GM19438 (cell line): ENCODE measurements around the gene IGF1.
"Not testable (repeated sequence)": the region's sequence is repeated elsewhere in the genome, so short reads cannot be mapped to it uniquely, and the experiment has no call there.

Experiments
- ATAC-seq: cut with Tn5 transposase; IDR thresholded peaks from one replicate; pipeline ENCODE4 v1.9.1; 2021; ENCODE audit warnings: low read depth; ENCODE audit not compliant: unreplicated experiment

Gene IGF1

DNA sequence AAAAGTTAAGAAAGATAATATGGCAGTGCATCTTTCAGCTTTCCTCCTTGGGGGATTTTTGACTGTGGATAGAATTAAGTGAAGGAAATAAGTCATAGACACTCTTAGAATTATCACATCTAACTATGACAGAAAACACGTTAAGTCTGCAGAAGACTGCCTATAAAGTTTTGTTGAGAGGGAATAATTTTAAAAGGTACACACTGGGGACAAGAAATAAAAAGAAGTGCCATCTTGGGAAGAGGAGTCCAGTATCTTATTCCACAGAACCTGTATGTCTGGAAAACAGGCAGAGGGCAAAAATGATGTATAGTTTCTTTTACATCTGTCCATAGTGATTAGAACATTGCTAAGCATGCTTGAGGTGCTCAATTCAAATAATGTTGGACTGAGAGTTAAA lies 80.7 kb downstream of the IGF1 start:
- no peak for ATAC-seq

DNA sequence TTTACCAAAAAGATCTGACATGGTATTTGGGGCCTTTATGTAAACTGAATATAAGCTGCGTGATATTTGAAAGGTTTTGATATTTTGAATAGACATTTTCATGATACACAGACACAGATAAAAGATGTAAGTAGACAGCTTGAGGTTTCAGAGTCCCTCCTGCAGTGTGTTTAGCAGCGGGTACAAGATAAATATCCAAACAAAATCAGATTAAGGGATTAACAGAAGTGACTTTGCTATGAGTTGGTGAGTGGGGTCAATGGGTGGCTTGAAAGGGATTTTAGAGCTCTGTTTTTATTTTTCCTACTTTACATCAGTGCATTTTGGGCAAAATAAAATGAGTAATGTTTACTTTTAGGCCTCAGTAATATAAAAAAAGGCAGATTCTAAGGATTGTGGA lies 84.1 kb downstream of the IGF1 start:
- ATAC-seq = no peak

DNA sequence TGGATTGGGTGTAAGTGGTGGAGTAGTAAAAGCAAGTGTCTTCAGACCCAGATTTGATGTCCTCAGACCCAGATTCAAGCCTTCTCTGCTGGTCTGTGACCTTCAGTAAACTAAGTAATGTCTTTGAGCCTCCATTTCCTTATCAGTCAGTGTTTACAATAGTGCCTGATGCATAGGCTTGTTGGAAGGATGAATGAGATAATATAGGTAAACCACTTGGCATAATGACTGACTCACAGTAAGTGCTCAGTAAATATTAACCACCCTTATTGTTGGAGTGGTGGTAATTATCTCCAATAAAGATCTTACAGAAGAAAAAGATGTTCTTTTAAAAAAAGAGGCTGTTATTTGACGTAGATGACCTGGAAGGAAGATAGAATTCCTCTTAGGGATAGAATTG lies 86.2 kb downstream of the IGF1 start:
- ATAC-seq = no peak

DNA sequence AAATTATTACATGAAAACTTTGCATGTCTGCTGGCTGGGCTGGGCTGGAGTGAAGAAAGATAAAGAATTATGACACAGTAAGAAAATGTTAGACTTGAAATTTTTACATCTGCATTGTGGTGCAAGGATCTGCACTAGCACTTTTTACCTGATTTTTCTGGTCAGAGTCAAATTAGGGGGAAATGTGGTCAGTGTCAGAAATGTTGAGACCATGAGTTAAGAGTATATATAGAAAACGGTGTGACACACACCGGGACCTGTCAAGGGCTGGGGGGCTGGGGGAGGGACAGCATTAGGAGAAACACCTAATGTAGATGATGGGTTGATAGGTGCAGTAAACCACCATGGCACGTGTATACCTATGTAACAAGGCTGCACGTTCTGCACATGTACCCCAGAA lies 90.3 kb downstream of the IGF1 start:
- no peak for ATAC-seq

DNA sequence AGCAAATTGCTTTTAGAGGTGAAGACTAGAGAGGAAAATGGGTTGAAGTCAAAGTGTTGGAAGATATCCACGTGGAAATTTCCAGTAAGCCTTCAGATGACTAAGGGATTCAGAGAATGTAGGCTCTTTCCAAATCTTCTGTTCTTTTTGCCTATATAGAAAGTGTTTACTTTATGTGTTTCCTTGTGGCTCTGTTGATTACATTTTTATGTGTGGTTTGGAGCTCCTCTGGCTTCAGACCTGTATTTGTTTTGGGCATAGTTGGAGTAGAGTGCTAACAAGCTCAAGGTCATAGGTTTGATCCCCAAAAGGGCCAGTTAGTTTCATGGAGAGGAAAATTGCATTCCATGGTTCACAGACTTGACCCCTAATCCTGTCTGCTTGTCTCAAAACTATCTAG lies 91.9 kb downstream of the IGF1 start:
- ATAC-seq = no peak

DNA sequence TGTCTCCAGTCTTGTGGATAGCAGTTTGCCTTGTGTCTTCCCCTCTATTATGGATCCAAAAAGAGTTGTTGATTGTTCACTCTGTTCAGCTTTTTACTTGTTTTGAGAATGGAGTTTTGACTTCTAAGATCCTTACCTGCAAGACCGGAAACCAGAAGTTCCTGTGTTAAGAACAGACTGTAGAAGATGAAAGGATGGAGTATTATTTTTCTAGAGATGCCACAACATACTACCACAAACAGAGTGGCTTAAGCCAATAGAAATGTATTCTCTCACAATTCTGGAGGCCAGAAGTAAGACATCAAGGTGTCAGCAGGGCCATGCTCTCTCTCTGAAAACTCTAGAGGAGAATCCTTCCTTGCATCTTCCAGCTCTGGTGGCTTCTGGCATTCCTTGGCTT lies 95.0 kb downstream of the IGF1 start:
- no peak for ATAC-seq

DNA sequence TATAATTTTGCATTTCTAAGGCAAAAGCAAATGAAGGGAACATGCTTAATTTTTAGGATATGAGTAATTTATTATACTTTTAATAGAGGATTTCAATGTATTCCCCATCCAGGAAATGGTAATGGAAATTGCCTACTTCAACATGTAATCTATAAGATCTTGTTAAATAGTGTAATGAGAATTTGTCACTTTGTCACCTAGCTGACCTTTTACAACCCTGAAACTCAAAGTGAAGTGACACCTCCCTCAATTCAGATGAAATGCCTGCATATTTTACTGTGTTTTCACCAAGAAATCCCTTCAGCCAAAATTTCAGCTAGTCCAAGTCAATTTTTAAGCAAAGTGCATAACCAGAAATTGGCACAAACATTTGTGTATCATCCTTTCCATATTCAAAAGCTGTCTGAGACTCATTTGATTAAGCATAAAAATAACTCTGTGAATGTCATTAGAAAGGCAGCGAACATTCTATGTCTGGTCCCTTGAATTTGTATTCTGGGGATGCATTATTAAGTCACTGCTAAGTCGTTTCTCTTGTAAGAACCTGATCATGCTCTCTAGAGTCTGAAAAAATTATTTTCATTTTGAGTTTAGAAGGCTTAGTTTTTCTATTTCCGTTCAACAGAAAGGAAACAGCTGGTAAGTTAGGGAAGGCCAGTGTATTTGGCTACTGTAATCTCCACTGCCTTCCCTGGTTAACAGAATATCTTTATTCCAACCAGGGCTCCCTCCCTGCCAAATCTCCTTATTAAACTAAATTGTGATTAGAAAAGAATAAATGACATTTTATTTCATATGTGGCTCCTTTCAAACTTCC lies 100.8 kb downstream of the IGF1 start:
- ATAC-seq = no peak

DNA sequence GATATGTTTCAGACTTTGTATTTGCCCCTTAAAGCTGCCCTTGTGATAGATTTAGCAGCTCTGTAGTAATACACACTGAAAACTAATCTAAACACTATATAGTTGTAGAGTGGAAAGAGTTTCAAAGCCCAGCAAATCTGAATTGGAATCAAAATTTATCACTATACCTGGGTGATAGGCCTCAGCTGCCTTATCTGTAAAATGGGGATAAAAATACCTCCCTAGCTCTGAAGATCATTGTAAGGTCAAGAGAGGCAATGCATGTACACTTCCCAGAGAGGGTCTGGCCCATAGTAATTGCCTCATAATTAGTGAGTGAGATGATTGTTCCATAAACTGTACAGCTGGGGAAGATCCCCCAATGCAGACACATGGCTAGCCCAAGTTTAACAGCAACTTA lies 103.6 kb downstream of the IGF1 start:
- no peak for ATAC-seq

DNA sequence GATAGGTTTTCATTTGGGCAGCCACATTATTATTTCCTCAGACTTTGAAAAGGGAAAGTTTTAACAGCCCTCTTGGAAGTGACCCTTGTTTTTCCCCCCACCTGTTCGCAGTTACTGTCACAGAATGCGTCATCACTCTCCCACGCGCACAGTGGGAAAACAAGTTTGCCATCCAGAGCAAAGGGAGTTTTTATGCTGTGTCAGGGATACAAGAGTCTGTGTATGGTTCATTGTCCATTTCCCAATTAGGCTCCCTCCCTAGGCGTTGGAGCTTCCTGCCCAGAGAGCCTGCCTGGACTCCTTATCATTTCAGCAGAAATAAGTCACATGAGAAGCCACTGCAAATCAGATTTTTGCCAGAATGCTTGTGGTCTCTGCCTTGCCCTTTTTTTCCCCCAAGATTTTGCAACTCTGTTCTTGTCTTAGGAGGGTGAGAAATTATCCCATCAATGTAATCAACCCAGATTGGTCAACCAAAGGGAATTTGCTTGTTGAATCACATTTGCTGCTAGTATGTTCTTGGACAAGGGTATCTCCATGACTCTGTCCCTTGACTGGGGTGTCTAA lies 104.1 kb downstream of the IGF1 start:
- no peak for ATAC-seq

DNA sequence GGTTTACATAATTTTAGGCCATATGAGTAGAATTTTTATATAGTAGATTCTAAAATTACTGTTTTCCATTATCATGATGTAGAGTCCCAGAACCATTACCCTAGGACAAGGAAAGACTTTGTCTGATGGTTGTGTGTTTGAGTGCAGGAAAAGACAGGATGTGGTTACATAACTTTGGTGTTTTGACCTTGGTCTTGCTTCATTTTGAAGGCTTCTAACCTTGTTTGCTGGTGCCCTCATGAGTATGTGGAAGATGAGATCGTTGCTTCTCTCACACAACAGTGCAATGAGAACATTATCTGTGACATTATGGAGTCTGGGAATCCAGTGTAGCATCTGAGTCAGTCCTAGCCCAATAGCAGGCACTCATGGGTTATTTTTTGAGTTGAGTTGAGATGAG lies 106.2 kb downstream of the IGF1 start:
- ATAC-seq = no peak

DNA sequence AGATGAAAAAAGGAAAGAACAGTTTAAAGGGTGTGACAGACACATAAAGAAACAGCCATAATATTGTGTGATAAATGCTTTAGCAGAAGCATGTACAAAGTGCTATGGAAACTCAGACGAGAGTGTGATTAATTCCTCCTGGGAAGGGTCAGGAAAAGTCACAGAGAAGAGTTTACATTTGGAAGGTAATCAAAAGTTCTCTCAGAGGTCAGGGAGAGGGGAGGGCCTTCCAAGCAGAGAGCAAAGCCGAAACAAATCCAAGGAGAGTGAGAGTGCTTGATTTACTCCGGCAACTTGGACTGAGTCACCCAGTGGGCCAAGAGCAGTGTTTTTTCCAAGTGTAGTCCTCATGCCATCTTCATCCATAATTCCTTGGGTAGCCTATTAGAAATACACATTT lies 108.3 kb downstream of the IGF1 start:
- no peak for ATAC-seq

DNA sequence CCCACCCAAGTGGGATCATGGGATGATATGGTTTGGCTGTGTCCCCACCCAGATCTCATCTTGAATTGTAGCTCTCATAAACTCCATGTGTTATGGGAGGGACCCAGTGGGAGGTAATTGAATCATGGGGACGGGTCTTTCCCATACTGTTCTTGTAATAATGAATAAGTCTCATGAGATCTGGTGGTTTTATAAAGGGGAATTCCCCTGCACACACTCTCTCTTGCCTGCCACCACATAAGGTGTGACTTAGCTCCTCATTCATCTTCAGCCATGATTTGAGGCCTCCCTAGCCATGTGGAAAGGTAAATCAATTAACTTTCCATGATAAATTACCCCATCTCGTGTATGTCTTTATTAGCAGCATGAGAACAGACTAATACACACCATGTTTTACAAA lies 109.2 kb downstream of the IGF1 start:
- ATAC-seq = no peak

DNA sequence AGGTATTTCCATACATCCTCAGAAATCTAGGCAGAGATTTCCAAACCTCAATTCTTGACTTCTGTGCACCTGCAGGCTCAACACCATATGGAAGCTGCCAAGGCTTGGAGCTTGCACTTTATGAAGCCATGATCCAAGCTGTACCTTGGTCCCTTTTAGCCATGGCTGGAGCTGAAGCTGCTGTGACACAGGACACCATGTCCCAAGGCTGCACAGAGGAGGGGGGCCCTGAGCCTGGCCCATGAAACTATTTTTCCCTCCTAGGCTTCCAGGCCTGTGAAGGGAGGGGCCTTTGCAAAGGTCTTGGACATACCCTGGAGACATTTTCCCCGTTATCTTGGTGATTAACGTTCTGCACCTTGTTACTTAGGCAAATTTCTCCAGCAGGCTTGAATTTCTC lies 110.5 kb downstream of the IGF1 start:
- ATAC-seq = no peak

DNA sequence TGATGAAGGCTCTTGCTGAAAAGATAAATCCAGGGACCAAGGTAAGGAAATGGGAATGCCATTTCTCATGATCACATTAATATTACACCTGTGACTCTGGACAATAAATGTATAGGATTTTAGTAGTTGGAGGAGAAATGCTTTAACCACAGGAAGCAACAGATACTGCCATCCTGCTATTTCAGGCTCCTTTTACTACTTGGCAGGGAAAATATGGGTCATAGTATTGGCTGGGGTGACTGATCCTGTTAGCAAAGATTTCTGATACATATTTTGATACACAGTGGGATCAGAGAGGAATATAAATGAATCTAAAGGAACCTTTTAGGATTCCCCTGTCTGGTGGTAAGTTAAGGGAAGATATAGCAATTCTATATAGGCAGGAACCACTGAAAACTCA lies 115.0 kb downstream of the IGF1 start:
- ATAC-seq = no peak

DNA sequence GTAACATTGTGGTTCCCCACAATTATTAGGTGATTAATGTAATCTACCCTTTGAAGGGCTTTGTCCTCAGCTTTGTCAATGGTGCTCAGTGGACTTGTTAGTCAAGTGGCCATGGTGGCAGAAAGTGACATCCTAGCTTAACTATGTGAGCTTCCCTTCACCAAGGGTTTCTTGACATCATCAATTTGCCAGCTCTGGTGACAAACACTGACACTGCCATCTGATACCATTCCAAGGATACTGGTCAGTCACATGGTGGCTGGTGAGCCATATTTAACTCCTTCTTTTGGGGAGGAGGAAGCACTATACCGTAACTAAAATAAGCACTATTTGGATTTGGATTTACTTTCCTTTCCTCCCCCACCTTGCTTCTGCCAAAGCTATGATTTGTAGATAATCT lies 115.7 kb downstream of the IGF1 start:
- ATAC-seq = no peak

DNA sequence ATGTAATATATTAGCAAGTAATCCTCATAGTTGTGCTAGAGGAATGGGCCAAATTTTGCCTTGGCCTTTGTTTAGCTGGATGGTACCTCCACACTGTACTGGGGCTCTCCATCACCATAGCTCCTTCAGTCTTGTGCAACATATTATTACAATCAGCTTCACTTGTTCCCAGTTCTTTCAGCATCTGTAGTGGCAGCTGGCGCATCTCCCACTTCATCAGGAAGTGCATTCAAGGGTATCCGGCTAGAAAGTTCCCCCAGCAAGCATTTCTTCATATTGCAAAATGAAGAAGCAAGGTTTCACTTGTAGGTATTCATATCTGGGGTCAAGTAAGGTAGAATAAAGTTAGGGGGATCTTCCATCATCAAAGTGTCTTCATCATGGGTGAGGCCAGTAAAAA lies 123.7 kb downstream of the IGF1 start:
- no peak for ATAC-seq

DNA sequence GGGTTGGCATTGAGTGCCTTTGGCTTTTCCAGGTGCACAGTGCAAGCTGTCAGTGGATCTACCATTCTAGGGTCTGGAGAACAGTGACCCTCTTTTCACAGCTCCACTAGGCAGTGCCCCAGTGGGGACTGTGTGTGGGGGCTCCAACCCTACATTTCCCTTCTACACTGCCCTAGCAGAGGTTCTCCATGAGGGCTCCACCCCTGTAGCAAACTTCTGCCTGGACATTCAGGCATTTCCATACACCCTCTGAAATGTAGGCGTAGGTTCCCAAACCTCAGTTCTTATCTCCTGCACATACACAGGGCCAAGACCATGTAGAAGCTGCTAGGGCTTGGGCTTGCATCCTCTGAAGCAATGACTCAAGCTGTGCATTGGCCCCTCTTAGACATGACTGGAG lies 126.1 kb downstream of the IGF1 start:
- not testable (repeated sequence) for ATAC-seq

DNA sequence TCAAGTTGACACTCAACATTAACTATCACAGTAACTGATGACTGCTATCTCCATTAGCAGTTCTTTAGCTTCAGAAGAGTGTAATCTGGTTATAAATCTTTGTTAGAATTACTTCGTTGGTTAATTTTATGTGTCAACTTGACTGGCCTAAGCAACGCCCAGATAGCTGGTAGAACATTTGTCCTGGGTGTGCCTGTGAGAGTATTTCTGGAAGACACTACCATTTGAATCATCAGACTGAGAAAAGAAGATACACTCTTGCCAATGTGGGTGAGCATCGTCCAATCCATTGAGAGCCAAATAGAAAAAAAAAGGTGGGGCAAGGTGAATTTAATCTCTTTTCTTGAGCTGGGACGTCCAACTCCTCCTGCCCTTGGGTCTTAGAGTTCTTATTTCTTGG lies 129.0 kb downstream of the IGF1 start:
- no peak for ATAC-seq

DNA sequence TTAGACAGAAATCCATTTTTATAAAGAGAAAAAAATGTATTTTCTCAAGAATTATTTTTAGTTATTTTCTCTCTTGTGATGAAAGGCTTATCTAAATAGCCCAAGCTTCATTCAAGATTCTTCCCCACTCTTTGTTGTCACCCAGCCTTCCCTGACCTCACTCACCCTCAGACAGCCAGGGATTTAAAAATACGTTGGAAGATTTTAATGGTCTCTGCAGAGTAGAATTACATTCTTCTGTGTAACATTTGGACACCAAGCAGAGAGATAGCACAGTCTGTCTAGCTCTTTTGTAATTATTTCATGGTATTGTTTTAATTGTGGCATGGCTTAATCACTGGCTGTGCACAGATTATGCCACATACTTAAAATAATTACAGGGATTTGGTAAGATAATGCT lies 130.3 kb downstream of the IGF1 start:
- no peak for ATAC-seq

DNA sequence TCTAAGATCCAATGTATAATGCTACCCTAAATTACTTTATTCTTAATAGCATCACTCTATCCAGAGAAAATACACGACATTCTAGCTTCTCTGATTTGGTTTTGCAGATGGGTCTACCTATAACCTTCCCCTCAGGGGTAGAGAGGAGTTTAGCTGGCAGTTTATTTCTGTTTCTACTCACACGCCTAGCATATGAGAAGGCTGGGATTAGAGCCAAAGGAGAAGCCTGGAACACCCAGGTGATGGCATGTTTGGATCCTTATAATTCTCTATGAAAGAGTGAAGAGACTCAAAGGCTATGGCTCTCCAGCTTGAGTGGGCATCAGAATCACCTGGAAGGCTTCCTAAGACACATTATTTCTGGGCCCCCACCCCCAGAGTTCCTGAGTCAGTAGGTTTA lies 131.3 kb downstream of the IGF1 start:
- ATAC-seq = no peak

DNA sequence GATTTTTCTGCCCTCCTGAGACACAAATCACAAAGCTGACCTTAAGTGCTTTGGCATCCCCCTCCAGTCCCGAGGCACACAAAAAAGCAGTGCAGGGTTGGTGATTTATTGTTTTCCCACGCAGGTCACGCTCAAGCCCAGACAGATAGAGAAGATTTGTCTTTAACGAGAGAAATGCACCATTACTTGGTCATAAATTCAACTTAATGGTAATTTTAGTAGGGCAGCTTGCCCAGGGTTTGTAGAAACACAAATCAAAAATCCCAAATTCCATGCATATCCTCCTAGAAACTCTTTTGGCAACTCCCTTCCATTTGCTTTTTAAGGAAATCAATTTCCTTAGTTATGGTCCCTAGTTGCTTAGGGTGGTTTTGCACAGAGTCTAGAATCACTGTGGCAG lies 132.6 kb downstream of the IGF1 start:
- no peak for ATAC-seq
